Activated CD8-positive, alpha-beta memory T cell treated with anti-CD3 and anti-CD28 coated beads, Interleukin-2, amount 50 U/mL, for 24 hours (primary cell): ENCODE data around the gene C20orf141.
"Not testable (repeated sequence)": the region's sequence is repeated elsewhere in the genome, so short reads cannot be mapped to it uniquely, and the experiment has no call there.

Experiments used
- DNase-seq: peaks from one replicate; pipeline ENCODE4 v3.0.0-alpha.2; 2020; ENCODE audit errors: extremely low read depth

The C20orf141 gene, protein sequence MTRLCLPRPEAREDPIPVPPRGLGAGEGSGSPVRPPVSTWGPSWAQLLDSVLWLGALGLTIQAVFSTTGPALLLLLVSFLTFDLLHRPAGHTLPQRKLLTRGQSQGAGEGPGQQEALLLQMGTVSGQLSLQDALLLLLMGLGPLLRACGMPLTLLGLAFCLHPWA

DNA sequence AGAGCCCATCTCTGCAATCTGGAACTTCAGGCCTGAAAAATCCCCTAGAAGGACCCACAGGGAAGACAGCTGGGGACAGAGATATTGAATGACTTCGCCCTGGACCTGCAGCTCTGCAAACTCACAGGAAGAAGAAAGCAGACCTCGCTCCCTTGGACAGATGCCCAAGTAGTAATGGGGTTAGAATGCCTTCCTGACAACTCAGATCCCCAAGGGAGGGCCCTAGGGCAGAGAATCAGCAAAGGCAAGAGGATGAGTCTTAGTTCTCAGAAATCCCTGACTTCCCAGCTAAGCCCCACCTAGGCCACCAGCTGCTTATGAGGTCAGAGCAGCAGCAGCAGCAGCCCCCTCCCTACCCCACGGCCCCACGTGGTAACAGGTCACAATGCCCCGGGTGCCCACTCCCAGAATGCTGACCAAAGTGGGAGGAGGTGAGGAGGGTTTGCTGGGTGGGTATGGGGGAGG is at the start of gene C20orf141:
Gene C20orf141 (plus strand): TSS at position 401 of the 465 bp plus-strand sequence. CDS start 198 bp downstream, outside the sequence.
- no peak for DNase-seq

DNA sequence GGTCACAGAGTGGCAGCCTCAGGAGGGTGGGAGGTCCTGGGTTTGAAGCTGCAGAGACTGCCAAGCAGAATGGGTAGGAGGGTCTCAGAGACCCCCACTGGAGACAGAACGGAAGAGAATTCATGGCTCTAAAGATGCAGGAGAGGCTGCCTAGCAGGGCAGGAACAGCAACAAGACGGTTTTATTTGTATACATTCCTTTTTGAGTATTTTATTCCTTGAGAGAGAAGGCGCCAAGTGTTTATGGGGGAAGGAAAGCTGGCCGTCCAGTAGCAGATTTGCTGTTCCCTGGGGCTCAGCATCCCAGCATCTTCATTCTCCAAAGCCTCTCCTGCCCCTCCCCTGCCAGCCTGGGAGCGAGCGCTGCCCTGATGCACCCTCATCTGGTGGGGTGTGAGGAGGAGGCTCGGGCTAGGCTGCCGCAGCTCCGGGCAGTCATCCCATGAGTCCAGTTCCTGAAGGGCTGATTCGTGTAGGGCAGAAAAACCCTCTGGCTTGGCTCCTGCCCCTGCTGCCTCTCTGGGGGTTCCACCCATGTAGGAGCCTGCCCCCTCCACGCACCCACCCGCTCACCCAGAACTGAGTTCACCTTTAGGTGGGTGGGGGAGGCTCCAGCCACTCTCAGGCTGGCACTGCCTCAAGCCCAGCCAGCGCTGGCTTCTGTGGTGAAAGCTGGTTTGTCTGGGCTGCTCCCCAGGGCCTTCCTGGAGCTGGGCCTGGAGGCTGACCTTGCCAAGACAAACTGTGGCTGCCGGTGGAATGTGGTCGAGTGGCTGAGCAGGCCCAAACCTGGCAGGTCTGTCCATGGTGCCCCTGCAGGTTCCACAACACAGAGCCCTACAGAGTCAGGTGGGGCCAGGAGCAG is 46.8 kb upstream of the C20orf141 start:
- no peak for DNase-seq

DNA sequence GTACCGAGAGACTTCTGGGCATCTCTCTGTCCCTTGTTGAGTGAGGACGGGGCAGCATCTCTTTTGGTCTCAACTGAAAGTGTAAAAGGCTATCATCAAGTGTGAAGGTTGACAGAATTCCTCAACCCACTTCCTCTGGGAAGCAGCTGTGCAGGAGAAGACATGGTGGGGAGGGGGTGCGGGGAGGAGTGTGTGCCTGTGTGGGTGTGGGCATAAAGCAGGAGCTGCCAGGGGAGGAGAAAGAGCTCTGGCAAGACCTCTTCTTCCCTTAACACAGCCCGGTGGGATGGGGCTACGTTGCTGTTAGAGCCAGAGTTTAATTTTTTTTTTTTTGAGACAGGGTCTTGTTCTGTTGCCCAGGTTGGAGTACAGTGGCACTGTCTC is 46.2 kb upstream of the C20orf141 start:
- DNase-seq: no peak

DNA sequence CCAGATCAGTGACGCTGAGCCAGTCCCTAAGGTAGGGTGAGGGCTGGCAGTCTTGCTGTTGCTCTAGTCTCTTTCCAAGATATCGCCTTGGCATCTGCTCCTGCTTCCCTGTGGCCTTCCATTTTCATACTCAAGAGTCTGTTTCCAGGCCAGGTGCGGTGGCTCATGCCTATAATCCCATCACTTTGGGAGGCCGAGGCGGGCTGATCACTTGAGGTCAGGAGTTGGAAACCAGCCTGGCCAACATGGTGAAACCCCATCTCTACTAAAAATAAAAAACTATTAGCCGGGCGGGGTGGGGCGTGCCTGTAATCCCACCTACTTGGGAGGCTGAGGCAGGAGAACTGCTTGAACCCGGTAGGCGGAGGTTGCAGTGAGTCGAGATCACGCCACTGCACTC is 44.7 kb upstream of the C20orf141 start:
- DNase-seq: not testable (repeated sequence)

DNA sequence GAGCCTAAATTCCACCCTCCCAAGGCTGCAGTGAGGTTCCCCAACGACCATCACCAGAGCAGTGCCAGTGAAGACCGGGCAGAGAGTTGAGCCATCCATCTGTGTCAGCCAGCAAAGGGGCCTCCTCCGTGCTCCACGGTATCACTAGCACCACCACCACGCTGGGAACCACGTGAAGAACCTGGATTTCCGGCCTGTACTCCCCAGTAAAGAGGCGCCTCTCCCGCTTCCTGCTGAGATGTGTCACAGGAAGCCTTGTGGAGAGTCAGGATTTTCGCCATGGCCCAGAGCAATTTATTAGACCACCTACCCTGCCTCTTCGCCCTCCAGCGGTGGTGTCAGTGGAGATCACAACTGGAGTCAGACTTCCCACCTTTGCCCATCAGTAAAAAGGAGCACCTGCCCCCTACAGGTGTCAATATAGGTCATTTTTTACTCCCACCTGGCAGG is 43.1 kb upstream of the C20orf141 start:
- no peak for DNase-seq

DNA sequence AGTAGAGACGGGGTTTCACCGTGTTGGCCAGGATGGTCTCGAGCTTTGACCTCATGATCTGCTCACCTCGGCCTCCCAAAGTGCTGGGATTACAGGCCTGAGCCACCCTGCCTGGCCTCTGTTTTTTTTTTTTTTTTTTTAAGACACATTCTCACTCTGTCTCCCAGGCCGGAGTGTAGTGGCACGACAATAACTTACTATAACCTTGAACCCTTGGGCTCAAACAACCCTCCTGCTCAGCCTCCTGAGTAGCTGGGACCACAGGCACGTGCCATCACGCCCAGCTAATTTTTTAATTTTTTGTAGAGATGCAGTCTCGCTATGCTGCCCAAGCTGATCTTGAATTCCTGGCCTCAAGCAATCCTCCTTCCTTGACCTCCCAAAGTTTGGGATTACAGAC is 41.0 kb upstream of the C20orf141 start:
- no peak for DNase-seq

DNA sequence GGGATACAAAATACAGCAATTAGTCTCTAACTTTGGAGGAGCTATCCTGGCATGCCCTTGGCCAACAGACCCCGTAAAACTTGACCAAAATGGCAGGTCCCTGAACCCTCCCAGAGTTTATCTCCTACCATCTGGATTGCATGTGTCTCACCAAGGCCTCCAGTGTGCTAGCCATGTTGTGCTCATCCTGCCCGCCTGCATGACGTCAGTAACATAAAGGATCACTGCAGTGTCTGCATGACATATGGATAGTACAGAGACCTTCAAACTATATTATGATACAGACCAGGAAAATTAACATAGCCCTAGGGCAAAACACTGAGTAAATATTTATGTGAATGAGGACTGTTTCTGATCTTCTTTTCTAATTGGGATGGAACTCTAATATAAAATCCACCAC is 39.6 kb upstream of the C20orf141 start:
- DNase-seq: no peak

DNA sequence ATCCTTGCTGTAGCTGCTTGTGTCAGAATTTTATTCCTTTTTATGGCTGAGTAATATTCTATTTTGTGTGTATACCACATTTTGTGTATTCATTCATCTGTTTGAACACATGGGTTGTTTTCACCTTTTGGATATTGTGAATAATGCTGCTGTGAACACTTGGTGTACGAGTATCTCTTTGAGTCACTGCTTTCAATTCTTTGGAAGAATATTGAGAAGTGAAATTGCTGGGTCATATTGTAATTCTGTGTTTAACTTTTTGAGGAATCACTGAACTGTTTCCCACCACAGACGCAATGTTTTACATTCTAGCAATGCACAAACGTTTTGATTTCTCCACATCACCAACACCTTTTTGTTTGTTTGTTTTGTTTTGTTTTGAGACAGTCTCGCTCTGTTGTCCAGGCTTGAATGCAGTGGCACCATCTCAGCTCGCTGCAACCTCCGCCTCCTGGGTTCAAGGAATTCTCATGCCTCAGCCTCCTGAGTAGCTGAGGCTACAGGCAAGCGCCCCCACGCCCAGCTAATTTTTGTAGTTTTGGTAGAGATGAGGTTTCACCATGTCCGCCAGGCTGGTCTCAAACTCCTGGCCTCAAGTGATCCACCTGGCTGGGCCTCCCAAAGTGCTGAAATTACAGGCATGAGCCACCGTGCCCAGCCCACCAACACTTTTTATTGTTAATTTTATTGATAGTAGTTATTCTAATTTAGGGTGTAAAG is 36.0 kb upstream of the C20orf141 start:
- DNase-seq: no peak

DNA sequence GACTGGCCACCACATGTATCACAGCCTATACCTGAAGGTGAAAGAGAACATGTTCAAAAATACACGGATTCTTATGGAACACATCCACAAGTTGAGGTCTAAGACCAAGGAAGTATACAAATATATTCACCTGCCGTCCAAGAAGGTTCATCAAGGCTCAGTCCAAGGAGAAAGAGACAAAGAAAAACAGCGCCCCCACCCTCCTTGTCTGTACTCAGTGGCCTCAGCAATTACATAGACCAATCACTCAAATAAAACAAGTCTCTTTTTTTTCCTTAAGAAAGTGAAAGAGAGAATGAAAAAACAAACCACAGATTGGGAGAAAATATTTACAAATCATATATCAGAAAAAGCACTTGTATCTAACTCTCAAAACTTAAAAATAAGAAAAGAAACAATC is 33.8 kb upstream of the C20orf141 start:
- no peak for DNase-seq

DNA sequence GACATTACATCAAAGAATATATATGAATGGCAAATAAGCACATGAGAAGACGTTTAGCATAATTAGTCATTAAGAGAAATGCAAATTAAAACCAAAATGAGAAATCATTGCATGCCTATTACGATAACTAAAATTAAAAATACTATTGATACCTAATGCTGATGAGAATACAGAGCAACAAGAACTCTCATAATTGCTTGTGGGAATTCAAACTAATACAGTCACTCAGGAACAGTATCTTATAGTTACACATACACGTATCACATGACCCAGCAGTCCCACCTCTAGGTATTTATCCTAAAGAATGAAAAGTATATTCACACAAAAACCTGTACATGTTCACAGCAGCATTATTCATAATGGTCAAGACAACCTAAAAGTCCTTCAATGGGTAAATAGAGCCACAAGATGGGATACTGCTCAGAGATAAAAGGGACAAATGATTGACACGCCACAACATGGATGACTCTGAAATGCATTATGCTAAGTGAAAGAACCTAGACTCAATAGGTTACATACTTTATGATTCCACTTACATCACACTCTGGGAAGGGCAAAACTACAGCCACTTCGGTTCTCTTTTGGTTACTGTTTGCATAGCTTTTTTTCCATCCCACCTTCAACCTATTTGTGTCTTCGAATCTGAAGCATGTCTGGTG is 30.8 kb upstream of the C20orf141 start:
- no peak for DNase-seq

DNA sequence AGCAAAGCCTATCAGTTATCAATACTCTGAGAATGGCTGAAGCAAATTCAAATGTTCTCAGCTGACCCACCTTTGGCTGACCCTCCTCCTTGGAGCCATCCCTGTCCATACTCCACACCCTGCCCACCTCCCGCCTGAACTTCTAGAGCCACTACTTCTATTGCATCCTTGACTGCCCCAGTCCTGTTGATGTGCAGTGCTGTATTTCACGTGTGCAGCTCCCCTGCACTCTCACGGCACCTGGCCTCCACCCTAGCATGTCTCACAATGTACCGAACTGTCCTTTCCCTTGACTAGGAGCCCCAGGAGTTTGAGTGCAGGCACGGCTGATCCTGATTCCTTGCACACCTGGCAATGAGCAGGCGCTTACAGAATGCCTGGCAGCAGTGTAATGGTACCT is 21.3 kb upstream of the C20orf141 start:
- DNase-seq: no peak

DNA sequence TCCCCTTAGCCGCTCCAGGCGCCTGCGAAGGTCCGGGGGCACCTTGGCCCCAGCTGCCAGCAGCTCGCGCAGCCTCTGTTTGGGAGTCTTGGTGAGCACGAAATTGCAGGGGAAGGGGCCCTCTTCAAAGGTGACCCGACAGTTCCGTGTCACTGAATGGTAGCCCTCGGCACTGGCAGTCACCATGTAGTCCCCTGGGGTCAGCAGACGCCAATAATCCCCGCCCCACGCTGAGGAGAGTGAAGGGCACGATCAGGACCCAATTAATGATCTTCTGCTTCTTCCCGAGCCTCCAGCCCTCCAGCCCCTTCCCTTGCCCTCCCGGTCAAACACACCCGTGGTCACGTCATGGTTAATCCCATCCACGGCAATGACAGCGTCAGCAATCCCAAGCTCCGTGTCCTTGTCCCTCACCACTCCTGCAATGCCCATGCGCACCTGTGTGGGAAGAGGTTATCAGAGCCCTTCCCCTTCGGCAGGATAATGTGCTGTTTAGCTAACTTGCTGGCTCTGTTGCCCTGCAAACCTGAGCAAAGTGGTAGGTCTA is 20.5 kb upstream of the C20orf141 start:
- DNase-seq: no peak

DNA sequence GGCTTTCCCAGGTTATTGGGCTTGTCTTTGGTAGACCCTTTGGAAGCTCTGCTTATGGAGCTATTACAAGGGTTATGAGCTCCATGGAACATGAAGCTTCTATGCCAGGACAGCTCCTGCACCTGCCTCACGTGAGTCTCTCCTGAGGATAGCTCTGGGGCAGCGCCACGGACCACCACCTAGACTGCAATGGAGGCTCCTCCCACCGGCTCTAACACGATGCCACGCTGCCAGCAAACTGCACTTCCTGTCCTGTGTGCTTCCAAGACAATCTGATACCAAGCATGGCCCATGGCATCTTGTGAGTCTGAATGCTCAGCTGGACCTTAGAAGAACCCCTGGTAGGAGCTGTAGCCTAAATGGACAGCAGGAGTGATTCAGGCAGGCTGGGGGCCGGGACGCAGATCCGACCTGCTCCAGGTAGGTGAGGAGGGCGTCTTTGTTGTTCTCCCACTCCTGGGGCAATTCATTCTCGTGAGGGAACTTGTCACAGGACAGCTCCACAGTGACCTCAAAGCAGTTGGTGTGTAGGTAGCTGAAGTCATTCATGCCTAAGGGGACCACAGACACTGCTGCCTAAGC is 19.8 kb upstream of the C20orf141 start:
- DNase-seq: no peak

DNA sequence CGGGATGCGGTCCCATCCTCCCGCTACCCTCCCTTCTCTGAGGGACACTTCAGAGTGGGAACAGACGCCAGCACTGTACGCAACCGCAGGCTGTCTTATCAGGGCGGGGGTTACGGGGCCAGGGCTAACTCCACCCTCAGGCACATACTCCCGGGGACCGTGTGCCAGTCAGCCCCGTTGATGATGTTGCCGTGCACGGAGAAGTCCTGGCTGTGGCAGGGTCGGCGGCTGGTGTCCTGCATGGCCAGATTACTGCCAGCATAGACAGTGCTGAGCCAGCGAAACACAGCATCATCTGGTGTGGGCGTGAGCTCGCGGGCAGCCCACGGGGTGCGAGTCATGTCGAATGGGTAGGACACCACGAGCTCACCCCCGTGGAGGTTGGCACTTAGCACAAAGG is 19.3 kb upstream of the C20orf141 start:
- no peak for DNase-seq

DNA sequence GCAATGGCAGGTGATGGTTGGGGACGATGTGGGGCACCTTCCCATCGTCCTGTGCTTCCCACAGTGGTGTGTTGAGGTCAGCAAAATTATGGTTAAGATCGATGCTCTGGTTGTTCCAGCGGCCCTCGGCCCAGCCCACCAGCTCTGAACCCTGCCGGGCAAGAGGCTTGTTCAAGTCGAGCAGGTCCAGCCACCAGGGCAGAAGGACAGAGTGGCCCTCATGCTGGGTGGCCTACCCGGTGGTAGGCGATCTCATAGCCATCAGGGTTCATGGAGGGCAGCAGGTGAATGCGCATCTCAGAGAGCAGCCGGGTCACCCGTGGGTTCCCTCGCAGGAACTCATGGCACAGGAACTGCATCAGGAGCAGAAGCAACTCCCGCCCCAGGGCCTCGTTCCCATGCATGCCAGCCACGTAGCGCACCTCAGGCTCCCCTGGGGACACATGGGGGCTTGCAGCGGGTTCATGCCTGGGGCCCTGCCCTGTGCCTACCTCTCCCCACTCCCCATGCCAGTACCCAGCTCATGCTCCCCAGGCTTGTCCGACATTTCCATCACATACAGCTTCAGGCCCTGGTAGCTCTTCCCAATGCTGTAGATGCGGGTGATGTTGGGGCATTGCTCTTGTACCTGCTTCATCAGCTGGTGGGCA is 18.7 kb upstream of the C20orf141 start:
- no peak for DNase-seq

DNA sequence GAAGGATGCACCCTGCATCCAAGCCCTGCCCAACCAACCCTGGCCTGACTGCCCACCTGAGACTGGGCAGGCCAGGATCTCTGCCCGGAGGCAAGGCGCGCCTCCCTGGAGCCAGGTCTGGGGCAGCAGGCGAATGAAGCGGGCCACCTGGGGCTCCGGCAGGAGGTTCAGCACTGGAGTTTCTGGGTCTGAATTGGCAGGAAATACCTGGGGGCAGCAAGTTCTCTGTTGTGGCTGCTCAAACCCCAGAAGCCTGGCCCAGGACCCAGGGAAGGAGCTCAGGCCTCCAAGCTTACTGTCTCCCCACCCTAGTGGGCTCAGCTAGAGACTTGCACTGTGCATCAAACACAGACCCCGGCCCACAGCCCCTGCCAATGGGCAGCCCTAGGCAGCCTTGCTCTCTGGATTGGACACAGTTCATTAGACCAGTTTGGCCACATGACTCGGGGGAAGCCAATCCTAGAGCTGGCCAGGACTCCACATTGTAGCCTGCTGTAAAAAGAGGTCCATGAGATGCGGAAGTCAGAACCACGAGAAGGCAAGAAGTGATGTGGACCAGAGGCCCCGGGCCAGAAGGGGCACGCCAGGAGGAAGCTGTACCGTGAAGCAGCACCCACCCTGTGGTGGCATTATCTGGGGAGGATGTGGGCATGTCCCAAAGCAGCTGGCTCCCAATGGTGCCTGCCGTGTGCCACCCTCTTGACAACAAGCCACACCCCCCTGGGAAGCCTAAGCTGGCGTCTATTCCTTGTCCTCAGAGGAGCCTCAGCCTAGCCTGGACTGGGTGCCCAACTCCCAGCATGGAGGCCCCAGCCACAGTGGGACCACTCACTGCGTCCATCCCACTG is 17.4 kb upstream of the C20orf141 start:
- DNase-seq: no peak

DNA sequence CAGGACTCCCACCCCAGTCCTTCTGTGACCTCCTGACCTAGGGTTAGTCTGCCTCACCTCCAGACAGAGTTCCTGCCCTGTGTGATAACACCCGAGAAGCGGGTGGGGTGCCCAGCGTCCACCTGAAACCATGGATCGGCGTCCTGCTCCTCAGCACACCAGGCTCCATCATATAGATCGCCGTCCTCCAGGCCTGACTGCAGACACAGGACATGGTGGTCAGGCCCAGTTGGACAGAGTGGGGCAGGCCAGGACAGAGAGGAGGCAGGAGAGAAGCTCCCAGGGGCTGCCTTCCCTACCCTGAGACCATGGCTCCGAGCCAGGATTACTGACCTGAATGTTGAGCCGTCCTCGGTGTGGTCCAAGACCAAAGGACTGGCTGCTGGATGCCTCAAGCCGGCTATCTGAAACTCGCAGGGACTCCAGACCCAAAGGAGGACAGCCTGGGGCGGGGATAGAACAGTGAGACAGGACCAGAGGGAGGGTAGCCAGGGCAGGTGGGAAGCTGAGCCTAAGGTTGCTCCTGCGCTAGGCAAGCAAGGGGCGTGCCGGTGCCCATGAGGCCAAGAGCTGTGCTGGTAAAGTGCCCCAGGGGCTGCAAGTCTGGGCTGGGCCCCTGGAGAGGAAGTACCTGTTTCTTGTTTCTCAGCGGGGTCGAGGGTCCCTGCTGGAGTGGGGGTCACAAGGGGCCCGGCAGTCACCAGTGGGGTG is 16.5 kb upstream of the C20orf141 start:
- DNase-seq: no peak

DNA sequence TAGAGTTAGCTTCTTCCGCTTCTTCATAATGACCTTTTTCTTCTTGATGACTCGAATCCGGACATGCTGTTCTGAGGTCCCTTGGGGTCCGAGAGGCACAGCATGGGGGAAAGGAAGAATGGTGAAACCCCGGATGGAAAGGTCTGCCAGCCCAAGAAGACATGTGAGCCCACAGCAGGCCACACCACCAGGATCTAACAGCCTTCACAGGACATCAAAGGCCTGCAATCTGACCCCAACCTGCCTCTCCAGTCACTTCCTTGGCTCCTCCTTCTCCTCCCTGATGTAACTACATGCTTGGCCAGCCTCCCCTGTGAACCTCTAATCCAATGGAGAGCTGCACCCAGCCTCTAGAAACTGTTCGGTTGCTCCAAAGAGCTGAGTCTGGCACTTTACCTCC is 16.0 kb upstream of the C20orf141 start:
- DNase-seq: no peak

DNA sequence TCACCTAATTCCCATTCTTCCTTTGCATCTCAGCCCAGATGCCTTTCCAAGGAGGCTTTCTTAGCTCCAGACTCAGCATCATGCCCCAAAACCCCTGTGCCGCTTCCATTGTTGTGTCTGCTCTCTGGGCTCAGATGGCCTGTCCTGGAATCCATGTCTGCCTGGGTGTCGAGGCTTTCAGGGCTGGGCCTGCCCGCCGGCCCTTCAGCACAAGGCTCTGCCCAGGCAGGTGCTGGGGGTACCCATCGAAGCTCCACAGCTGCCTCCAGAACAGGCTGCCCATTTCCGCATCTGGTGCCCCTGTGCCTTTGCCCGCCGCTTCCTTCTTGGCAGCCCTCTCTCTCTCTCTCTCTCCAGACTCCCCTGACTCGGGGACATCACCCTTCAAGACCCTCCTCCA is 15.5 kb upstream of the C20orf141 start:
- no peak for DNase-seq
